Heart left ventricle (tissue), 13 donors: ENCODE results near the gene PRIMA1.

ENCODE experiments used
- POLR2A ChIP-seq, 2 donors: fragments of 450-650 bp; IDR thresholded peaks; one replicate each; pipeline ENCODE4 v1.6.1; 2017; ENCODE audit warnings: antibody characterized with exemption in 2 of 2, mild to moderate bottlenecking in 2 of 2, moderate library complexity in 2 of 2
- TF ChIP-seq, protein P1 (sequence below), 12 donors: fragments of 200-600 bp; sonication (generic) in 4 of 12; IDR thresholded peaks; one replicate each; pipeline versions ENCODE4 v1.5.0 to v1.8.0; 2018 to 2022; ENCODE audit warnings: antibody characterized with exemption in 12 of 12, mild to moderate bottlenecking in 5 of 12
- donor health status: ischemic (EF 13 %, LVEDD 7.1; RV severe dilation, severe dysfunction).
- donor health status: DM: no; HTN: yes; CAD: no.
- donor health status: DM: no; HTN: no; CAD: no.
- donor health status: ischemic (EF 25% LVEDD 6.9; RV normal size, moderate dysfunction).
- donor health status: ischemic (EF 25% LVEDD 5.7; RV mildly dilated, moderate dysfunction).
- donor health status: ischemic (EF 35%, LVEDD 5.7; RV mildly dilated, moderate dysfunction).
- donor health status: nonischemic (EF 11% LVEDD 7.7; RV severe dilation, severe dysfunction).
- donor health status: DM: yes; HTN: yes; CAD: no.
- donor health status: PGD.
- donor health status: ischemic (EF 29% LVEDD 5.4; RV normal size, mild dysfunction).
- donor health status: nonischemic (EF 23%, LVEDD 6.1; RV moderate dilation, normal function).

DNA sequence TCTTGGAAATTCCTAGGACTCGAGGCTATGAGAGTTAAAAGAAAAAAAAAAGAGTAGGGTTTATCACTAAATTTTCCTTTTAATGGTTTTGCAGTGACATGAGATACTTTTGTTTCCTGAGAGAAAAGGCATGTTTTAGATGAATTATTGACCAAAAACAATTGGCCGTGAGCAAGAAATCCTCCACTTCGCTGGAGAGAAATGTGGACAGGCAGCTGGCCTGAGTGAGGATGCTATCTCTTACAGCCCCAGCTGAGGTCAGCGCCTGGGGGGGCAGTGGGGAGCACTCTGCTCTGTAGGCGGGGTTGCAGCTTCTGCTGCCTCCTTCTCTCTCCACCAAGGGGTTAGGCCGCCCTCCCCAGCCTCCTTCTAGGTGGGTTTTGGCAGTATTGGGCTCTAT is 54.7 kb downstream of the PRIMA1 start:
- TF ChIP-seq, protein P1, sequence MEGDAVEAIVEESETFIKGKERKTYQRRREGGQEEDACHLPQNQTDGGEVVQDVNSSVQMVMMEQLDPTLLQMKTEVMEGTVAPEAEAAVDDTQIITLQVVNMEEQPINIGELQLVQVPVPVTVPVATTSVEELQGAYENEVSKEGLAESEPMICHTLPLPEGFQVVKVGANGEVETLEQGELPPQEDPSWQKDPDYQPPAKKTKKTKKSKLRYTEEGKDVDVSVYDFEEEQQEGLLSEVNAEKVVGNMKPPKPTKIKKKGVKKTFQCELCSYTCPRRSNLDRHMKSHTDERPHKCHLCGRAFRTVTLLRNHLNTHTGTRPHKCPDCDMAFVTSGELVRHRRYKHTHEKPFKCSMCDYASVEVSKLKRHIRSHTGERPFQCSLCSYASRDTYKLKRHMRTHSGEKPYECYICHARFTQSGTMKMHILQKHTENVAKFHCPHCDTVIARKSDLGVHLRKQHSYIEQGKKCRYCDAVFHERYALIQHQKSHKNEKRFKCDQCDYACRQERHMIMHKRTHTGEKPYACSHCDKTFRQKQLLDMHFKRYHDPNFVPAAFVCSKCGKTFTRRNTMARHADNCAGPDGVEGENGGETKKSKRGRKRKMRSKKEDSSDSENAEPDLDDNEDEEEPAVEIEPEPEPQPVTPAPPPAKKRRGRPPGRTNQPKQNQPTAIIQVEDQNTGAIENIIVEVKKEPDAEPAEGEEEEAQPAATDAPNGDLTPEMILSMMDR (IDR thresholded peaks at IDR 0.05), result no peak
- TF ChIP-seq POLR2A (IDR thresholded peaks at IDR 0.05), result no peak
